ENCODE data around the gene CEP112. TPM values are rescaled to one million over a fixed set of nuclear protein-coding genes. Genes with fewer than 3 reads are reported as not detected.

The CEP112 gene
- total and polyA plus RNA-seq, 9 of the 15 experiments (the other 6 are each of a cell fraction or from before 2014, with no cell fraction given), result 0.84 TPM; not detected in 8

GRCh38 chr17:66172691-66173223 is 19.2 kb downstream of the CEP112 start:
- Histone ChIP-seq H3K4me2 (ENCODE audit: insufficient read depth, low read length) (no peak overlapping the region), H3K4me1 (replicated peaks in 1 of 2; ENCODE audit: control insufficient read depth in 2 of 2, insufficient read depth in 2 of 2, low read length in 2 of 2) (no peaks in the 10 kb centered on the region), H3K79me2 (ENCODE audit: control insufficient read depth, insufficient read depth, low read length) (no peaks in the 10 kb centered on the region), H3K9me3 (replicated peaks; ENCODE audit: control insufficient read depth, insufficient read depth, low read depth, low read length) (no peaks in the 10 kb centered on the region), H4K20me1 (replicated peaks; ENCODE audit: control insufficient read depth, insufficient read depth, low read length) (no peaks in the 10 kb centered on the region), H3K4me3 (no peak overlapping the region), H3K27ac (ENCODE audit: extremely low read depth, low read depth, low read length) (no peak overlapping the region), H3K9me1 (ENCODE audit: control insufficient read depth, insufficient read depth, low read length) (no peaks in the 10 kb centered on the region), H3K36me3 (ENCODE audit: control insufficient read depth, insufficient read depth, low read length) (no peaks in the 10 kb centered on the region), H2AFZ (ENCODE audit: low read depth, low read length) (no peak overlapping the region), H3K27me3 (ENCODE audit: control insufficient read depth in 2 of 2, insufficient read depth in 2 of 2, low read length in 2 of 2) (0 out of 5 replicates have a peak, but pooled peaks cover 0 to 3% of the 10 kb centered on the region in 2 experiments), H3K9ac (ENCODE audit: insufficient read depth in 1 of 2, low read depth in 2 of 2, low read length in 2 of 2) (no peak overlapping the region)
- WGBS (ENCODE audit: insufficient coverage, low coverage, missing lambda C conversion rate), result 0% methylated on average over 2 of the region's 2 CpGs
- ATAC-seq (no peak), DNase-seq (ENCODE audit: extremely low read depth in 1 of 4, low spot score in 3 of 4) (no peak), FAIRE-seq (peak; percentile 6)
- intact Hi-C loops (cut with micrococcal nuclease) (no loop called here), in situ Hi-C loops (cut with MboI) (no loop called here)
- TF ChIP-seq MEF2D (tag; conservative IDR thresholded peaks at IDR 0.05; ENCODE audit: low read depth) (no peak), ZHX1 (conservative IDR thresholded peaks at IDR 0.05; ENCODE audit: low read length) (no peak)
- TF ChIP-seq, protein P1, sequence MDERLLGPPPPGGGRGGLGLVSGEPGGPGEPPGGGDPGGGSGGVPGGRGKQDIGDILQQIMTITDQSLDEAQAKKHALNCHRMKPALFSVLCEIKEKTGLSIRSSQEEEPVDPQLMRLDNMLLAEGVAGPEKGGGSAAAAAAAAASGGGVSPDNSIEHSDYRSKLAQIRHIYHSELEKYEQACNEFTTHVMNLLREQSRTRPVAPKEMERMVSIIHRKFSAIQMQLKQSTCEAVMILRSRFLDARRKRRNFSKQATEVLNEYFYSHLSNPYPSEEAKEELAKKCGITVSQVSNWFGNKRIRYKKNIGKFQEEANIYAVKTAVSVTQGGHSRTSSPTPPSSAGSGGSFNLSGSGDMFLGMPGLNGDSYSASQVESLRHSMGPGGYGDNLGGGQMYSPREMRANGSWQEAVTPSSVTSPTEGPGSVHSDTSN (CRISPR knock-in tag; IDR thresholded peaks at IDR 0.05; ENCODE audit: low read depth), result no peak
- TF ChIP-seq, protein P1 (tag; conservative IDR thresholded peaks at IDR 0.05; ENCODE audit: low read depth), result 0 out of 2 replicates have a peak, but pooled peaks have one; percentile 15
- ChIA-PET CTCF (ENCODE audit: low intra/inter-chr PET ratio) (no interaction called here), POLR2A (interaction anchor here (0.7 kb wide), 1 partner anchor 878 kb away, joined by 3 read pairs; no protein-coding TSS in a partner anchor)
- no TSS peak for BruUV-seq (replicated peaks)
